Measurements from ENCODE around the gene LIME1. TPM values are rescaled to one million over a fixed set of nuclear protein-coding genes. Genes with fewer than 3 reads are reported as not detected.

Gene LIME1
- total RNA-seq, 1 experiment from 2014 or later = 13.5 TPM

GRCh38 chr20:63787302-63787701 is 50.8 kb downstream of the LIME1 start:
- H3K27me3 ChIP-seq (ENCODE audit: insufficient read depth, low read length) = no peaks in the 10 kb centered on the region
- H4K8ac ChIP-seq (replicated peaks; ENCODE audit: insufficient read length, low read depth, low read length) = no peak overlapping the region
- H3K56ac ChIP-seq (ENCODE audit: insufficient read length, low read depth, low read length) = no peak overlapping the region
- no peak overlapping the region for H2BK120ac ChIP-seq (ENCODE audit: low read depth, low read length, poor library complexity, severe bottlenecking)
- no peak overlapping the region for H3K9ac ChIP-seq (ENCODE audit: extremely low read depth, insufficient read length, low read length)
- H4K5ac ChIP-seq (ENCODE audit: insufficient read length, low read depth, low read length) = no peak overlapping the region
- no peak overlapping the region for H3K18ac ChIP-seq (ENCODE audit: insufficient read length, low read depth, low read length)
- no peak overlapping the region for H2BK12ac ChIP-seq (ENCODE audit: insufficient read length, low read depth, low read length)
- H3K9me3 Mint-ChIP-seq = no peaks in the 10 kb centered on the region
- no peak overlapping the region for H3K4me3 Mint-ChIP-seq
- peaks cover 2% of the 10 kb centered on the region for H3K79me1 ChIP-seq (ENCODE audit: insufficient read depth, low read depth, low read length, poor library complexity, severe bottlenecking)
- peaks cover 0 to 24% (median 17%) of the 10 kb centered on the region in 3 experiments; a peak in 5 of 7 replicates for H3K36me3 Mint-ChIP-seq (ENCODE audit: insufficient read depth in 1 of 3, low read depth in 3 of 3)
- no peaks in the 10 kb centered on the region for H3K4me1 ChIP-seq (ENCODE audit: insufficient read depth, low read length)
- no peak for DNase-seq
- peaks cover 4 to 9% of the 10 kb centered on the region in 2 experiments; a peak in 3 of 4 replicates for H3K4me1 Mint-ChIP-seq
- no peak overlapping the region for H2BK5ac ChIP-seq (ENCODE audit: insufficient read length, low read length)
- no peaks in the 10 kb centered on the region for H3K79me2 ChIP-seq (ENCODE audit: insufficient read depth, low read length)
- H3K23me2 ChIP-seq (ENCODE audit: insufficient read length, low read depth, low read length, poor library complexity, severe bottlenecking) = no peaks in the 10 kb centered on the region
- H3T11ph ChIP-seq (ENCODE audit: low read length) = no peak overlapping the region
- H3K23ac ChIP-seq (ENCODE audit: insufficient read length, low read depth, low read length) = no peak overlapping the region
- H3K4me2 ChIP-seq (ENCODE audit: insufficient read depth, insufficient read length, low read length) = no peak overlapping the region
- H3K27me3 Mint-ChIP-seq (ENCODE audit: low read depth) = no peaks in the 10 kb centered on the region; the same call in 1 of the 2 replicates
- no peak overlapping the region for H3K27ac ChIP-seq (ENCODE audit: insufficient read length, low read depth, low read length)
- no peak overlapping the region for H4K91ac ChIP-seq (ENCODE audit: insufficient read length, low read depth, low read length)
- no peak overlapping the region for H3K4ac ChIP-seq (ENCODE audit: low read depth, low read length)
- no peak overlapping the region for H2BK20ac ChIP-seq (ENCODE audit: low read depth, low read length, poor library complexity, severe bottlenecking)
- no peak overlapping the region for H2BK15ac ChIP-seq (ENCODE audit: low read depth, low read length)
- no CpG with 5 or more reads among the region's 11 CpGs for WGBS (ENCODE audit: extremely low coverage, insufficient read length, low lambda C conversion rate)
- no peaks in the 10 kb centered on the region for H4K20me1 ChIP-seq (ENCODE audit: control insufficient read depth, insufficient read depth, insufficient read length)
- no peak overlapping the region for H2AK5ac ChIP-seq (ENCODE audit: insufficient read length, low read length)
- no peak for TF ChIP-seq CTCF (conservative IDR thresholded peaks at IDR 0.05)
- peak overlapping the region in 1 of 3 experiments; percentile 64; a peak in 1 of 7 replicates for H3K27ac Mint-ChIP-seq
- no peak overlapping the region for H3K14ac ChIP-seq (ENCODE audit: insufficient read depth, low read length)
- no peak overlapping the region for H2AFZ ChIP-seq (ENCODE audit: low read length)
- no peaks in the 10 kb centered on the region for H3K9me3 ChIP-seq (ENCODE audit: control insufficient read depth, low read depth, low read length)
